ENCODE measurements around the gene CERS3.

DNA sequence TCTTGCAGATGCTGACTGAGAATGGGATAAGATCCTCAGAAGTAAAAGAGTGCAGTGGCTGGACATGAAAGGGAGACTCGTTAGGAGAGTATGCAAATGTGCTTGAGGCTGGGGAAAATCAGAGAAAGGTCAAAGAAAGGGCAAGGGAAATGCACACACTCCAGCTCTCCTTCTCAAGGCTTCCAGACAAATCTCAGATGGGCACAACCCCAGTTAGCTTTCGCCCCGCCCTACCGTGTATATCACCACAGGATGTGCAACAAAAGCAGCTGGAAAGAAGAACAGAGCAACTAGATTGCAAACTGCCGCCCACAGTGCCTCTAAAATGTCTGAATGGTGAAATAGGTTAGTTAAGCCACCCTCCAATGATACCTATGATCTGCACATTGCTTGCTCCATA lies 63.9 kb downstream of the CERS3 start:
- TF ChIP-seq EZH2 (IDR thresholded peaks at IDR 0.05; ENCODE audit: low read length): no peak
- TF ChIP-seq, protein P1, sequence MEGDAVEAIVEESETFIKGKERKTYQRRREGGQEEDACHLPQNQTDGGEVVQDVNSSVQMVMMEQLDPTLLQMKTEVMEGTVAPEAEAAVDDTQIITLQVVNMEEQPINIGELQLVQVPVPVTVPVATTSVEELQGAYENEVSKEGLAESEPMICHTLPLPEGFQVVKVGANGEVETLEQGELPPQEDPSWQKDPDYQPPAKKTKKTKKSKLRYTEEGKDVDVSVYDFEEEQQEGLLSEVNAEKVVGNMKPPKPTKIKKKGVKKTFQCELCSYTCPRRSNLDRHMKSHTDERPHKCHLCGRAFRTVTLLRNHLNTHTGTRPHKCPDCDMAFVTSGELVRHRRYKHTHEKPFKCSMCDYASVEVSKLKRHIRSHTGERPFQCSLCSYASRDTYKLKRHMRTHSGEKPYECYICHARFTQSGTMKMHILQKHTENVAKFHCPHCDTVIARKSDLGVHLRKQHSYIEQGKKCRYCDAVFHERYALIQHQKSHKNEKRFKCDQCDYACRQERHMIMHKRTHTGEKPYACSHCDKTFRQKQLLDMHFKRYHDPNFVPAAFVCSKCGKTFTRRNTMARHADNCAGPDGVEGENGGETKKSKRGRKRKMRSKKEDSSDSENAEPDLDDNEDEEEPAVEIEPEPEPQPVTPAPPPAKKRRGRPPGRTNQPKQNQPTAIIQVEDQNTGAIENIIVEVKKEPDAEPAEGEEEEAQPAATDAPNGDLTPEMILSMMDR (optimal IDR thresholded peaks at IDR 0.05 in 1 of 3, IDR thresholded peaks at IDR 0.05 in 1 of 3, conservative IDR thresholded peaks at IDR 0.05 in 1 of 3; ENCODE audit: extremely low read depth in 1 of 3, insufficient read depth in 2 of 3, low read length in 3 of 3): no peak
